Ramos (cell line): ENCODE data around the gene HOXD10.

Experiments
- in situ Hi-C: fragments of 300-500 bp; cut with MboI; formaldehyde crosslinking; loops from one replicate; pipeline ENCODE4 v1.14.3; 2022; ENCODE audit warnings: low sequenced_read_pairs; ENCODE audit not compliant: unreplicated experiment

HOXD10 gene

GRCh38 chr2:176167398-176167797, 50.8 kb downstream of the HOXD10 start:
- in situ Hi-C loops: no loop called here

GRCh38 chr2:176169181-176169580, 52.6 kb downstream of the HOXD10 start:
- in situ Hi-C loops: no loop called here
